SK-N-SH treated with all-trans-retinoic acid at 6 μM for 48 hours (cell line): ENCODE results near the gene SNAPC1.

Experiments used
- ATAC-seq: fragments of 200-7000 bp; cut with Tn5 transposase; 3 replicates; pipeline ENCODE4 v1.9.1; 2020; ENCODE audit warnings: mild to moderate bottlenecking, moderate library complexity
- ARNTL ChIP-seq: fragments of 450-650 bp; formaldehyde crosslinking; IDR thresholded peaks from 2 replicates; pipeline ENCODE4 v1.5.0; 2020; ENCODE audit warnings: low read depth, mild to moderate bottlenecking, moderate library complexity, borderline replicate concordance
- BACH2 ChIP-seq: fragments of 250-450 bp; sonication (Bioruptor Pico); IDR thresholded peaks from 2 replicates; pipeline ENCODE4 v1.9.0; 2021; ENCODE audit warnings: mild to moderate bottlenecking, borderline replicate concordance
- CREB5 ChIP-seq: fragments of 250-450 bp; sonication (Bioruptor Pico); IDR thresholded peaks from 2 replicates; pipeline ENCODE4 v1.5.1; 2020; ENCODE audit warnings: low read depth, mild to moderate bottlenecking, moderate library complexity
- CSDC2 ChIP-seq: fragments of 250-450 bp; sonication (Bioruptor Pico); IDR thresholded peaks from 2 replicates; pipeline ENCODE4 v1.5.0; 2020; ENCODE audit warnings: mild to moderate bottlenecking, moderate library complexity
- CSRNP3 ChIP-seq: fragments of 250-450 bp; sonication (Bioruptor Pico); IDR thresholded peaks from 2 replicates; pipeline ENCODE4 v1.5.1; 2021; ENCODE audit warnings: mild to moderate bottlenecking, moderate library complexity
- ESRRG ChIP-seq: fragments of 250-450 bp; sonication (Bioruptor Pico); IDR thresholded peaks from 2 replicates; pipeline ENCODE4 v1.6.1; 2021; ENCODE audit warnings: mild to moderate bottlenecking
- GLIS3 ChIP-seq: fragments of 250-450 bp; sonication (Bioruptor Pico); IDR thresholded peaks from 2 replicates; pipeline ENCODE4 v1.5.0; 2020; ENCODE audit warnings: mild to moderate bottlenecking, moderate library complexity
- ISL1 ChIP-seq: fragments of 250-450 bp; sonication (Bioruptor Pico); IDR thresholded peaks from 2 replicates; pipeline ENCODE4 v2.1.2; 2022; ENCODE audit warnings: mild to moderate bottlenecking, moderate library complexity
- RARB ChIP-seq: fragments of 250-450 bp; sonication (Bioruptor Pico); IDR thresholded peaks from 2 replicates; pipeline ENCODE4 v1.8.0; 2021; ENCODE audit warnings: mild to moderate bottlenecking, moderate library complexity
- SNAI2 ChIP-seq: fragments of 250-450 bp; sonication (Bioruptor Pico); IDR thresholded peaks from 2 replicates; pipeline ENCODE4 v1.5.0; 2020; ENCODE audit warnings: mild to moderate bottlenecking, moderate library complexity
- TCF4 ChIP-seq: fragments of 250-450 bp; sonication (Bioruptor Pico); IDR thresholded peaks from 2 replicates; pipeline ENCODE4 v1.8.0; 2021; ENCODE audit warnings: mild to moderate bottlenecking, moderate library complexity, borderline replicate concordance
- TOX ChIP-seq: fragments of 250-450 bp; sonication (Bioruptor Pico); IDR thresholded peaks from 2 replicates; pipeline ENCODE4 v1.8.0; 2021; ENCODE audit warnings: mild to moderate bottlenecking, moderate library complexity, borderline replicate concordance
- TSHZ2 ChIP-seq: fragments of 250-450 bp; sonication (Bioruptor Pico); IDR thresholded peaks from 2 replicates; pipeline ENCODE4 v1.5.0; 2020; ENCODE audit warnings: mild to moderate bottlenecking, moderate library complexity
- ZC3H10 ChIP-seq: fragments of 250-450 bp; sonication (Bioruptor Pico); IDR thresholded peaks from 2 replicates; pipeline ENCODE4 v1.5.1; 2021; ENCODE audit warnings: mild to moderate bottlenecking, moderate library complexity
- ZFP3 ChIP-seq: fragments of 250-450 bp; sonication (Bioruptor Pico); IDR thresholded peaks from 2 replicates; pipeline ENCODE4 v1.5.0; 2020; ENCODE audit warnings: mild to moderate bottlenecking, moderate library complexity
- ZFP30 ChIP-seq: fragments of 450-650 bp; formaldehyde crosslinking; IDR thresholded peaks from 2 replicates; pipeline ENCODE4 v1.5.0; 2022; ENCODE audit warnings: mild to moderate bottlenecking, moderate library complexity
- ZNF565 ChIP-seq: fragments of 450-650 bp; formaldehyde crosslinking; conservative IDR thresholded peaks from 2 replicates; pipeline ENCODE4 v1.5.0; 2020; ENCODE audit warnings: low read depth, mild to moderate bottlenecking, moderate library complexity
- ZNF70 ChIP-seq: fragments of 450-650 bp; formaldehyde crosslinking; IDR thresholded peaks from 2 replicates; pipeline ENCODE4 v1.5.0; 2020; ENCODE audit warnings: mild to moderate bottlenecking, moderate library complexity
- TF ChIP-seq, protein P1 (sequence below): fragments of 250-450 bp; sonication (Bioruptor Pico); IDR thresholded peaks from 2 replicates; pipeline ENCODE4 v1.8.0; 2021; ENCODE audit warnings: low read depth, mild to moderate bottlenecking, moderate library complexity, borderline replicate concordance
- TF ChIP-seq, protein P2 (sequence below): fragments of 250-450 bp; sonication (Bioruptor Pico); IDR thresholded peaks from 2 replicates; pipeline ENCODE4 v1.8.0; 2020; ENCODE audit warnings: mild to moderate bottlenecking, moderate library complexity, borderline replicate concordance

Gene SNAPC1

DNA sequence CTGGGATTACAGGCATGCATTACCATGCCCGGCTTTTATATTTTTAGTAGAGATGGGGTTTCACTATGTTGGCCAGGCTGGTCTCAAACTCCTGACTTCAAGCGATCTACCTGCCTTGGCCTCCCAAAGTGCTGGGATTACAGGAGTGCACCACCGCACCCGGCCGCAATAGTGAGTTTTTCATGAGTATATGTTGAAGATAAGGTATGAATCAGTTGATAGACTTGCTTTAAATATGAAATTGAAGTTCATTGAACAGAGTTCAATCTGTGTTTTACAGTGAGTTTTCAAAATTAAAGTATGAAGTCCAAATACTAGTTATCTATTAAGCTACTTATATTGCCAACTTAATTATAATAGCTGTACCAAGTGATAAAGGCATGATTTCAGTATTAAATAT, 35.1 kb downstream of the SNAPC1 start (continued):
- no peak for TF ChIP-seq TSHZ2 (CRISPR knock-in tag)
- TF ChIP-seq ZC3H10 (CRISPR knock-in tag): no peak
- no peak for TF ChIP-seq CSRNP3 (CRISPR knock-in tag)
- no peak for TF ChIP-seq BACH2 (CRISPR knock-in tag)
- TF ChIP-seq, protein P1, sequence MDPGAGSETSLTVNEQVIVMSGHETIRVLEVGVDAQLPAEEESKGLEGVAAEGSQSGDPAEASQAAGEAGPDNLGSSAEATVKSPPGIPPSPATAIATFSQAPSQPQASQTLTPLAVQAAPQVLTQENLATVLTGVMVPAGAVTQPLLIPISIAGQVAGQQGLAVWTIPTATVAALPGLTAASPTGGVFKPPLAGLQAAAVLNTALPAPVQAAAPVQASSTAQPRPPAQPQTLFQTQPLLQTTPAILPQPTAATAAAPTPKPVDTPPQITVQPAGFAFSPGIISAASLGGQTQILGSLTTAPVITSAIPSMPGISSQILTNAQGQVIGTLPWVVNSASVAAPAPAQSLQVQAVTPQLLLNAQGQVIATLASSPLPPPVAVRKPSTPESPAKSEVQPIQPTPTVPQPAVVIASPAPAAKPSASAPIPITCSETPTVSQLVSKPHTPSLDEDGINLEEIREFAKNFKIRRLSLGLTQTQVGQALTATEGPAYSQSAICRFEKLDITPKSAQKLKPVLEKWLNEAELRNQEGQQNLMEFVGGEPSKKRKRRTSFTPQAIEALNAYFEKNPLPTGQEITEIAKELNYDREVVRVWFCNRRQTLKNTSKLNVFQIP (CRISPR knock-in tag): no peak

DNA sequence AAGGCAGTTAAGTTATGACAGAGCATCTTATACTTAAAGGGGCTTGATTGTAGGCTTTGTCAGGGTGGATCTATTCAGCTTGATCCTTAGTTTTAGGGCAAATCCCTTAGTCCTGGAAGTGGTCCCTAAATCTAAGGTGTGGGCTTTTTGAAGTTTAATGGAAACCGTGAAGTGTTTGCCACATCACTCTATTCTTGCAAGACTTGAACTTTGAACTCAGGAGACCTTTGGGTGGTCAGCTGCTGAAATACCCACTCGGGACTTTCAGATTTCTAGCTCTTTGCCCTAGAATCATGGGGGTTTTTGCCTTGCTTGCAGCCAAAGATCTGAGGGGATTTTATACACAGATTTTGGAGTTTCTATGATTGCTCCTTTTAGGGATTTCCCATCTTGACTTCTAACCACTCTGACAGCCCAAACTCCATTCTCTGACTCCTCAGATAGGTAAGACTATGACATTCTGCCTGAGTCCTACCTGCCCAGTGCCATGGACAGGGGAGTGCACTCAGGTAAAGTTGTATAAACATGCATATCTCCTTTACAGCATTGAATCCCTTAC, 39.9 kb downstream of the SNAPC1 start:
- ATAC-seq: no peak
- TF ChIP-seq GLIS3 (CRISPR knock-in tag) (no peak), ESRRG (CRISPR knock-in tag) (no peak), RARB (no peak), ISL1 (CRISPR knock-in tag) (no peak), TSHZ2 (CRISPR knock-in tag) (no peak), ZNF565 (CRISPR knock-in tag) (no peak), CSDC2 (CRISPR knock-in tag) (no peak), TCF4 (CRISPR knock-in tag) (no peak), ZFP3 (CRISPR knock-in tag) (no peak), ZFP30 (no peak), CREB5 (no peak), SNAI2 (CRISPR knock-in tag) (no peak), ZNF70 (CRISPR knock-in tag) (no peak), CSRNP3 (CRISPR knock-in tag) (no peak), TOX (CRISPR knock-in tag) (no peak), BACH2 (CRISPR knock-in tag) (no peak), ARNTL (CRISPR knock-in tag) (no peak)
- TF ChIP-seq, protein P1 (CRISPR knock-in tag): no peak
- TF ChIP-seq, protein P2, sequence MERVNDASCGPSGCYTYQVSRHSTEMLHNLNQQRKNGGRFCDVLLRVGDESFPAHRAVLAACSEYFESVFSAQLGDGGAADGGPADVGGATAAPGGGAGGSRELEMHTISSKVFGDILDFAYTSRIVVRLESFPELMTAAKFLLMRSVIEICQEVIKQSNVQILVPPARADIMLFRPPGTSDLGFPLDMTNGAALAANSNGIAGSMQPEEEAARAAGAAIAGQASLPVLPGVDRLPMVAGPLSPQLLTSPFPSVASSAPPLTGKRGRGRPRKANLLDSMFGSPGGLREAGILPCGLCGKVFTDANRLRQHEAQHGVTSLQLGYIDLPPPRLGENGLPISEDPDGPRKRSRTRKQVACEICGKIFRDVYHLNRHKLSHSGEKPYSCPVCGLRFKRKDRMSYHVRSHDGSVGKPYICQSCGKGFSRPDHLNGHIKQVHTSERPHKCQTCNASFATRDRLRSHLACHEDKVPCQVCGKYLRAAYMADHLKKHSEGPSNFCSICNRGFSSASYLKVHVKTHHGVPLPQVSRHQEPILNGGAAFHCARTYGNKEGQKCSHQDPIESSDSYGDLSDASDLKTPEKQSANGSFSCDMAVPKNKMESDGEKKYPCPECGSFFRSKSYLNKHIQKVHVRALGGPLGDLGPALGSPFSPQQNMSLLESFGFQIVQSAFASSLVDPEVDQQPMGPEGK (CRISPR knock-in tag): no peak
